GM19025 (cell line): Measurements from ENCODE around the gene CDX1.

ENCODE experiments used
- ATAC-seq: cut with Tn5 transposase; IDR thresholded peaks from one replicate; pipeline ENCODE4 v1.9.1; 2021; ENCODE audit warnings: mild to moderate bottlenecking, low read depth, moderate library complexity; ENCODE audit not compliant: unreplicated experiment

The CDX1 gene

GRCh38 chr5:150180241-150181026, 13.9 kb downstream of the CDX1 start:
- ATAC-seq, result no peak

- no peak for ATAC-seq
These were observed 14.4 kb downstream of the CDX1 start for GRCh38 chr5:150181027-150181426.

DNA sequence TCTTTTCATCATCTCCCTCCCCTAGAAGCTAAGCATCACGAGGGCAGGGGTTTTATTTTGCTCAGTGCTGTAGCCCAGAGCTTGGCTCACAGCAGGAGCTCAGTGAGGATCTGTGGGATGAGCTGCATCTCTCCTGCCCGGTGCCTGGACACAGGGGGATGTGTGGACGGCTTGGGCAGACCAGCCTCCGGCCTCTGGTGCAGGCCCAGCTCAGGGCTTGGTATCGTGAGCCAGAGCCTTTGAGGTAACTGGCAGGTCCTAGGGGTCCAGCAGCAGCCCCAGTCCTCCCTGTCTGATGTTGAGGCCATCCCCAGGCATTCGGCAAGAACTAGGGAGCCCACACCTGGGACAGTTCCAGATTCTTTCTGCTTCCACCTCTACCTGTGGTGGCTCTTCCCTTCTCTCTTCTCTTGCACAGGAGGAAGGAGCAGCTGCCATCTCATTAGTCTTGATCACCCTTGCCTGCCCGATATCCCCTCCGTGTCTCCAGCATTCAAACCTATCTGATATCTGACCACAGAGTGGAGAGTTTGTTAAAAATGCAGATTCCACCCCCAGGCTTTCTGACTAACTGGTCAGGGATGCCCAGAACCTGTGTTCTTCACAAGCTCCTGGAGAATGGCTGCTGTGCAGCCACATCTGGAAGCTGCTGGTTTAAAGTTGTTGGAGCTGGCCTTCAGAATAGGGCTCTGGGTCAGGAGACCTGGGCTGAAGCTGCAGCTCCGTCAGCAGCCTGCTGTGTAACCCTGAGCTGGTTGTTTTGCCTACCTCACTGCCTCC, 15.4 kb downstream of the CDX1 start:
- ATAC-seq, result no peak

DNA sequence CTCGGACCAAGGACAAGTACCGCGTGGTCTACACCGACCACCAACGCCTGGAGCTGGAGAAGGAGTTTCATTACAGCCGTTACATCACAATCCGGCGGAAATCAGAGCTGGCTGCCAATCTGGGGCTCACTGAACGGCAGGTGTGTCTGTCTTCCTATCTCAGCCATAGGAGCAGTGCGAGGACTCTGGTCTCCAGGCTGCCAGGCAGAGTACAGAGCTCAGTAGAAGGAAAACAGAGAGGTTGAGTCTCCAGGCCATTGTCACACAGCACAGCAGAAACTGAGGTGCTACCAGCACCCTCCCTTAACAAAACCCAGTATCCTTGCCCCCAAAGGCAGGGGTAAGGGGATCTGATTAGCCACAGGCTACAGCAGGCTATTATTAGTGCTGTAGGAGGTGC, 16.2 kb downstream of the CDX1 start:
- no peak for ATAC-seq

DNA sequence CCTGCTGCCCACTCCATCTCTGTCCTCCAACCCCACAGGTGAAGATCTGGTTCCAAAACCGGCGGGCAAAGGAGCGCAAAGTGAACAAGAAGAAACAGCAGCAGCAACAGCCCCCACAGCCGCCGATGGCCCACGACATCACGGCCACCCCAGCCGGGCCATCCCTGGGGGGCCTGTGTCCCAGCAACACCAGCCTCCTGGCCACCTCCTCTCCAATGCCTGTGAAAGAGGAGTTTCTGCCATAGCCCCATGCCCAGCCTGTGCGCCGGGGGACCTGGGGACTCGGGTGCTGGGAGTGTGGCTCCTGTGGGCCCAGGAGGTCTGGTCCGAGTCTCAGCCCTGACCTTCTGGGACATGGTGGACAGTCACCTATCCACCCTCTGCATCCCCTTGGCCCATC, 16.9 kb downstream of the CDX1 start:
- ATAC-seq, result no peak

- no peak for ATAC-seq
These were observed 17.4 kb downstream of the CDX1 start for GRCh38 chr5:150184006-150184405.

DNA sequence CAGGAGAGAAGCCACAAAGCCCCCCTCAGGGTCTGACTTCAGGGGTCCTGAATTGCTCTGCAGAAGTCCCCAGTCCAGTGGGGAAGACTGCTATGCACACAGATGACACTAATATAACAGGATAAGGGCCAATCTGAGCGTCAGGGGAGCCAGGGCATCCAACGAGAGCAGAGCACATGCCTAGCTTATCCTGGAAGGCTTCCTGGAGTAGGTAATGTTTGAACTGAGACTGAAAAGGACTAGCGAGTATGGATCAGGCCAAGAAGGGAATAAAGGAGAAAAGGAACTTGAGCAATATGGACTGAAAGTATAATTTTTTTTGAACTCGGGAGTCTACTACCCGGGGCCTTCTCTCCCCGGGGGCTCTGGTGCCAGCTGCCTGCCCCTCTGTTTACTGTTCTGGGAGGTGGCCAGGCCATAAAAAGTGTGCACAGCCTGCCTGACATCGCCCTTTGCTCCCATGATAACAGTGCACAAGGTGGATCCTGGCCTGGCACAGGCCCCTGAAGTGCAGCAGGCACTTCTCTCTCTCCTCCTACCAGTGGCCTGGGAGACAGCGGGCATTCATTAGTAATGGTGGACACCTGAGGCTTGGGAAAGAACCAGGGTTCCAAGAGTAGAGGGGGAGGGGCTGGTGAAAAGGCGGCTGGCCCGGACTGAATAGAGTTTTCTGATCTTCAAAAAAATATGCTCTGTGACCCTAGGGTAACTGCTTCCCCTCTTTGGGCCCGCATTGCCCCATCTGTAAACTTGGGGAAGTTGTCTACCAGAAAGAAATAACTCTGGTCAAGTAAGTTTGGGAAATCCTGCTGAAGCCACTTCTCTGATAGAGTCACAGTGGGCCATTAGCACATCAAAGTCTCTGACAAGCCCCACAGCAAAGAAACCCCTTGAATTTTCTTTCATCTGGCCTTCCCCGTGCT, 18.7 kb downstream of the CDX1 start:
- ATAC-seq, result no peak

GRCh38 chr5:150186137-150186536, 19.6 kb downstream of the CDX1 start:
- ATAC-seq, result no peak

DNA sequence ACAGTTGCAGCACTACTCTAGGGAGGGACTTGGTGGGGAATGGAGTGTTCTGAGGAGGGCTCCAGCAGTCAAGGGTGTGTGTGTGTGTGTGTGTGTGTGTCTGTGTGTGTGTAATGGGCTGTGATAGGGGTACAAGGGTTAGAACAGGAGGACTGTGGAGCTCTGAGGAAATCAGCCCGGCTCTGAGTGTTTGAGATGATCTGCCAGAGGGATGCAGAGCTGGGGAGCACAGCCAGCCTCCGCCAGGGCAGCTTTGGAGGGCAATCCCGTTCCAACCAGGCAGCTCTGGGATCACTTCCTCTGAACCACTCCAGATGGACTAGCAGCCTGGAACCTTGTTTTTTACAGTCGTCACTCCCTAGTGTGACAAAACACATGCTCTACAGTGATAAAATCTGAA, 20.3 kb downstream of the CDX1 start:
- no peak for ATAC-seq

- no peak for ATAC-seq
These were observed 21.7 kb downstream of the CDX1 start for GRCh38 chr5:150188146-150188842.

DNA sequence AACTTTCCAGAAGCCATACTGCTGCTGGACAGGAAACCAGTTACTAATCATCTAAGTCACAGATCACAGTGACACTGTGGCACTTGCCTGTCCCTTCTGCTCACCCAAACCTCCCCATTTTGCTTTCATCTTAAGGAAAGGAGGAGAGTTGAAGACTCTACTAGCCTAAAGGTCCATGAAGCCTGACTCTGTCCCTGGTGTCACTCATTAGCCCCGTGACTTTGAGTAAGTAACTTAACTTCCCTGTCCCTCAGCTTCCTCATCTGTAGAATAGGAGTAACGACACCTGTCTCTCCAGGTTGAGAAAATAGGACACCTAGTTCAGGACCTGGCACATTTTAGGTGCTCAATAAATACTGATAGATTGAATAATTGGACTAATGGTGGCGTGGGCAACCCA, 22.7 kb downstream of the CDX1 start:
- ATAC-seq, result no peak

DNA sequence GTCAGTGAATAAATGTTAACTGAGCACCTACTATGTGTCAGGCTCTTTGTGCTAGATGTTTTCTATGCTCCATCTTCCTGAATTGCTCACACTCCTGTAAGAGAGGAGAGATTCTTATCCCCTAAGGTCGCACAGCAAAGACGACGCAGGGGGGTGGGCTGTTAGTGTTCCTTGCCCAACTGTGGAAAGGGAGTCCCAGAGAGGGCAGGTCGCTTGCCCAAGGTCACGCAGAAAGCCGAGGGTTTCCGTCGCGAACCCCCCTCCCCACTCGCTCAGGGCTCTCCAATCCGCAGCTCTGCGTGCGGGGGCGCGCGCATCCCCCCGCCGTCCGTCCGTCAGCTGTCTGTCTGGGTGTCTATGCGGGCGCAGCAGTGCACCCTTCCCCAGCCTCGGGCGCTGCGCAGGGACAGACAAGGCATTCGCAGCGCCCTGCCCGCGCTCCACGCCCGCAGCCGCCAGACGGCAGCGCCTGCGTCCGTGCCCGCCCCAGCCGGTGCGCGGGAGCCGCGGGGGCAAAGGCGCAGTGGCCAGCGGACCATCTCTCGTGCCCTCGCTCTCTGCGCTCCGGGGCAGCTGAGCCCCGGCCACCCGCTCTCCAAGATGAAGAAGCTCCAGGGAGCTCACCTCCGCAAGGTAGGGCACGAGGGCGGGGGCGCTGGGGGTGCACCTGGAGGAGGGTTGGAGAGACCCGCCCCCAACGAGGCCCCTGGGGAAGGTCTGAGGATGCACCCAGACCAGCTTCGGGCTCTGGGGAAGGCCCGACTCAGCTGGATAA, 23.3 kb downstream of the CDX1 start, which contains the start of gene SLC6A7:
TSS of gene SLC6A7 (plus strand) at position 335 of the 775 bp plus-strand sequence. CDS start at position 601, 266 bp downstream.
- ATAC-seq, result no peak

DNA sequence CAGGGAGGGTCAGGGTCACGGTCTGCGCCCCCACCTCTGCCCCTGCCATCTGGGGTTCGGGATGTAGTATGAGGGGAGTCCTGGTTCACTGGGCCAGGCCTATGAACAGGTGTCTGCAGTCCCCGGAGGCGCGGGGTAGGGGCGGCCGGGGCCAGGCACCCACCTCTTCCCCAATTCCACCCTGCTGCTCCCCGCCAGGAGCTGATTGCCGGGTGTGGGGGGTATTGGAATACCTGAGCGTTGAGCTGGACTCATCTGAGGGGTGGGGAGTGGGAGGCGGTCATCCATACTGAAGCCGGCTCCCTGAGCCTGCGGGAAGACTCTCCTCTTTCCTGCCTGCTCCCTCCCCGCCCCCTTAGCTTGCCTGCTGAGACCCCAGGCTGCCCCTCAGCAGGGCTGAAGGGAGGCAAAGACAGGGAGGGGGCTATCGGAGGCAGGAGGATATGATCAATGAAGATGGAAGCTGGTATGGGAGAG, 24.0 kb downstream of the CDX1 start:
- no peak for ATAC-seq

DNA sequence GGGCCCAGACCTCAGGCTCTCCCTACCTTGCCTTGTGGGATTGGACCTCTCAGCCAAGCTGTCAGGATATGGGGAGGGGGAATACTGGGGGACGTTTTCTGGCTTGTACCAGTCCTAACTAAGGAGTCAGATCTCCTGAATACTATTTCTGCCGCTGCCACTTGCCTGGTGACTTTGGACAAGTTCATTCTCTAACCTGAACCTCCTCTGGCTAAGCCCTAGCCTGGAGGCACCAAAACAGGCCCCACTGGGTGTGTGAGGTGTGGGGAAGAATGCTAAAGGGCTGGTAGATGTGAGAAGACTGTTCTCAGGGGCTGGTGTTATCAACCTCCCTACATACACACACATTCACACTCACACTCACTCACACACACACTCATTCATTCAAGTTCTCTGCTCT, 24.4 kb downstream of the CDX1 start:
- no peak for ATAC-seq

- ATAC-seq, result no peak
These were observed 25.9 kb downstream of the CDX1 start for GRCh38 chr5:150192462-150192861.

- no peak for ATAC-seq
These were observed 29.3 kb downstream of the CDX1 start for GRCh38 chr5:150195736-150196485.

GRCh38 chr5:150196514-150196913, 29.9 kb downstream of the CDX1 start:
- ATAC-seq, result no peak

DNA sequence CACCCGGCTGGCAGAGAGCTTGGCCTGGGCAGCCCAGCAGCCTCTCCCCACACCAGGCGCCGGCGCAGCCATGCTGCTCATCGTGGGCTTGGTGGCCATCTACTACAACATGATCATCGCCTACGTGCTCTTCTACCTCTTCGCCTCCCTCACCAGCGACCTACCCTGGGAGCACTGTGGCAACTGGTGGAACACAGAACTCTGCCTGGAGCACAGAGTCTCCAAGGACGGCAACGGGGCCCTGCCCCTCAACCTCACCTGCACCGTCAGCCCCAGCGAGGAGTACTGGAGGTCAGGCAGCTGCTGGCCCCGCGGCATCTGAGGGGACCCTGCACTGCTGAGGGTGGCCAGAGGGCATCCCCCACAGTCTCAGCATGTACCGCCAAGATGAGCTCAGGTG, 30.4 kb downstream of the CDX1 start:
- no peak for ATAC-seq

- no peak for ATAC-seq
These were observed 30.9 kb downstream of the CDX1 start for GRCh38 chr5:150197476-150197875.
